ENCODE results near the gene PCDHA9. TPM values are rescaled to one million over a fixed set of nuclear protein-coding genes. Genes with fewer than 3 reads are reported as not detected.
"Not testable (repeated sequence)": the region's sequence is repeated elsewhere in the genome, so short reads cannot be mapped to it uniquely, and the experiment has no call there.

The PCDHA9 gene
- total RNA-seq, 1 donor = under 0.01 TPM

GRCh38 chr5:140842798-140843733 is 5.1 kb upstream of the PCDHA9 start:
- TF ChIP-seq CTCF (IDR thresholded peaks at IDR 0.05; ENCODE audit: insufficient read depth, low read depth, low read length) = no peak
- no peak for DNase-seq (ENCODE audit: low read depth)

GRCh38 chr5:140849831-140850634 is 1.9 kb downstream of the PCDHA9 start:
- DNase-seq (ENCODE audit: low read depth); H3K4me3 ChIP-seq (ENCODE audit: low read depth, low read length): not testable (repeated sequence)

More at GRCh38 chr5:140842798-140843733, 5.1 kb upstream of the PCDHA9 start:
- H3K4me3 ChIP-seq (ENCODE audit: low read depth, low read length) = no peak overlapping the region

- H3K4me3 ChIP-seq (ENCODE audit: low read depth, low read length) = no peak within 1 kb of the TSS
- DNase-seq (ENCODE audit: low read depth) = peak; percentile 5
- peak; percentile 8 for TF ChIP-seq CTCF (IDR thresholded peaks at IDR 0.05; ENCODE audit: insufficient read depth, low read depth, low read length)
Measured at GRCh38 chr5:140855772-140856674, 7.8 kb downstream of the PCDHA9 start, which contains the start of gene PCDHA10. Gene PCDHA10, plus strand, starts transcription at chr5:140855897. Its CDS starts 152 bp downstream, at chr5:140856049.

GRCh38 chr5:140857177-140857986 is 9.2 kb downstream of the PCDHA9 start:
- DNase-seq (ENCODE audit: low read depth) = no peak
- no peak for TF ChIP-seq CTCF (IDR thresholded peaks at IDR 0.05; ENCODE audit: insufficient read depth, low read depth, low read length)
- no peak overlapping the region for H3K4me3 ChIP-seq (ENCODE audit: low read depth, low read length)

GRCh38 chr5:140857987-140858240 is 9.7 kb downstream of the PCDHA9 start:
- no peak for TF ChIP-seq CTCF (IDR thresholded peaks at IDR 0.05; ENCODE audit: insufficient read depth, low read depth, low read length)
- H3K4me3 ChIP-seq (ENCODE audit: low read depth, low read length) = no peak overlapping the region
- DNase-seq (ENCODE audit: low read depth) = no peak

GRCh38 chr5:140862441-140863295 is 14.5 kb downstream of the PCDHA9 start:
- TF ChIP-seq CTCF (IDR thresholded peaks at IDR 0.05; ENCODE audit: insufficient read depth, low read depth, low read length) = no peak
- no peak overlapping the region for H3K4me3 ChIP-seq (ENCODE audit: low read depth, low read length)
- DNase-seq (ENCODE audit: low read depth) = no peak

Data from fibroblast of villous mesenchyme (primary cell).